ENCODE results near the gene TBC1D1. TPM values are rescaled to one million over a fixed set of nuclear protein-coding genes. Genes with fewer than 3 reads are reported as not detected.

TBC1D1 gene
- polyA plus RNA-seq, 1 experiment, result 50.7 TPM

GRCh38 chr4:38099908-38100407 lies 209.1 kb downstream of the TBC1D1 start:
- Histone ChIP-seq H3K27me3 (ENCODE audit: control insufficient read depth, insufficient read depth, low read length) (no peaks in the 10 kb centered on the region), H3K27ac (ENCODE audit: low read depth, low read length) (peak overlapping the region; percentile 69), H3K4me3 (ENCODE audit: low read depth, low read length) (no peak overlapping the region), H3K9me3 (ENCODE audit: control insufficient read depth, insufficient read depth, low read length) (no peaks in the 10 kb centered on the region)
- DNase-seq (ENCODE audit: low read depth, low spot score), result peak; percentile 30
- POLR2A ChIA-PET, result interaction anchor here (0.9 to 1.4 kb wide), 3 partner anchors 17 to 21 kb away, joined by 3 to 5 read pairs (median 5); no protein-coding TSS in a partner anchor
- no peak for TF ChIP-seq CTCF (IDR thresholded peaks at IDR 0.05; ENCODE audit: low read depth, low read length)
- CTCF ChIA-PET, result no interaction called here

DNA sequence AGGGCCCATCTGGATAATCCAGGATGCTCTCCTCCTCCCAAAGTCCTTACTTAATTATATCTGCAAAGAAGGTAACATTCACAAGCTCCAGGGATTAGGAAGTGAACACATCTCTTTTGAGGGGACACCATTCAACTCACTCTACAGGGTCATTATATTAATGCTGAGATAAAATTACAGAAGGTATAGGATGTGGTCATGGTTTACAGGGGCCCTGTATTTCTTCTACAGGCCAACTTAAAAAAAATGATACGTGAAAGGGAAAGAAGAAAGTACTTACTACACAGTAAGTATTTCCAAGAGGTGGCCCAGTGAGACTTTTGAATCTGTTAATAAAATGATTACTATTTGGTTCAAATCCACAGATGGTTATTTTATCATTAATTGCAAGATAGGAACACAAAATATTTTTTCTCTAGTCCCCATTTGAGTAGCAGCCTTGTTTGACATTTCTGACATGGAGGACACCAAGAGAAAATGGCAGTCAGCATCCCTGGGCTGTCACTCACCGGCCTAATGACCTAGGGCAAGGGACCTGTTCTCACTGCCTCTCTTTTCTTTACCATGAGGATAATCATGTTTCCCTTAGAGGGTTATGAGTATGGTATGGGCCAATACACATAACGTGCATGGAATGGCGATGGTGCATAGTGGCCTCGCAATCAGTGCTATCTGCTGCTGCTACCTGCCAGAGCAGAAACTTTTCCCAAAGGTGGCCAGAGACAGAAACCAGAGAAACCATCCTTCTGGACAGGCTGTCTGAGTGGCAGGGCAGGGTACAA lies 209.8 kb downstream of the TBC1D1 start:
- TF ChIP-seq CTCF (IDR thresholded peaks at IDR 0.05; ENCODE audit: low read depth, low read length), result no peak
- ChIA-PET CTCF (no interaction called here), POLR2A (interaction anchor here (0.9 to 1.4 kb wide), 3 partner anchors 18 to 22 kb away, joined by 3 to 5 read pairs (median 5); no protein-coding TSS in a partner anchor)
- Histone ChIP-seq H3K27ac (ENCODE audit: low read depth, low read length) (peak overlapping the region; percentile 69), H3K27me3 (ENCODE audit: control insufficient read depth, insufficient read depth, low read length) (no peaks in the 10 kb centered on the region), H3K4me3 (ENCODE audit: low read depth, low read length) (no peak overlapping the region), H3K9me3 (ENCODE audit: control insufficient read depth, insufficient read depth, low read length) (no peaks in the 10 kb centered on the region)
- DNase-seq (ENCODE audit: low read depth, low spot score), result no peak

GRCh38 chr4:38101563-38101962 lies 210.7 kb downstream of the TBC1D1 start:
- Histone ChIP-seq H3K27me3 (ENCODE audit: control insufficient read depth, insufficient read depth, low read length) (no peaks in the 10 kb centered on the region), H3K4me3 (ENCODE audit: low read depth, low read length) (no peak overlapping the region), H3K27ac (ENCODE audit: low read depth, low read length) (no peak overlapping the region), H3K9me3 (ENCODE audit: control insufficient read depth, insufficient read depth, low read length) (no peaks in the 10 kb centered on the region)
- peak; percentile 38 for DNase-seq (ENCODE audit: low read depth, low spot score)
- TF ChIP-seq CTCF (IDR thresholded peaks at IDR 0.05; ENCODE audit: low read depth, low read length), result no peak
- ChIA-PET CTCF (no interaction called here), POLR2A (no interaction called here)

GRCh38 chr4:38102957-38103588 lies 212.2 kb downstream of the TBC1D1 start:
- Histone ChIP-seq H3K4me3 (ENCODE audit: low read depth, low read length) (no peak overlapping the region), H3K27ac (ENCODE audit: low read depth, low read length) (no peak overlapping the region), H3K9me3 (ENCODE audit: control insufficient read depth, insufficient read depth, low read length) (no peaks in the 10 kb centered on the region), H3K27me3 (ENCODE audit: control insufficient read depth, insufficient read depth, low read length) (no peaks in the 10 kb centered on the region)
- DNase-seq (ENCODE audit: low read depth, low spot score), result no peak
- POLR2A ChIA-PET, result no interaction called here
- CTCF ChIA-PET, result interaction anchor here (1.0 kb wide), 1 partner anchor 41 kb away, joined by 3 read pairs; no protein-coding TSS in a partner anchor
- TF ChIP-seq CTCF (IDR thresholded peaks at IDR 0.05; ENCODE audit: low read depth, low read length), result no peak

Data from AG04450 (cell line).